GM19238 (cell line): ENCODE results near the gene GPR108.

Experiments
- DNase-seq: peaks from one replicate; pipeline ENCODE4 v3.0.0; 2011; ENCODE audit warnings: low spot score; ENCODE audit not compliant: insufficient read length

GPR108 gene

DNA sequence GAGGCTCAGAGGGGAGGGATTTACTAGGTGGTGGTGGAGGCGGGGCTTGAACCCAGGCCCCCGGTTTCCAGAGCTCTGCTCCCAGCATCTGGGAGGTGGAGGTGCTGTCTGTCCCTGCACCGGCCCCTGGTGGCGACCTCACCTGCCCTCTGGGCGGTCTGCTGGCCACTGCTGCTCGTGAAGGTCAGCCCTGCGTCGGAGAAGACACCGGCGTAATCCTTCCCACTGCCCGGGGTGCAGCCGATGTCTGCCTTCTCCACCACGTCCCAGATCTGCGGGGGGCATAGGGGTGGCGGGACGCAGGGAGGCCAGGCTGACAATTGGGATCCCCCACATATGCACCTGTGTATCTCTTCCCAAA is 29.7 kb downstream of the GPR108 start:
- no peak for DNase-seq

DNA sequence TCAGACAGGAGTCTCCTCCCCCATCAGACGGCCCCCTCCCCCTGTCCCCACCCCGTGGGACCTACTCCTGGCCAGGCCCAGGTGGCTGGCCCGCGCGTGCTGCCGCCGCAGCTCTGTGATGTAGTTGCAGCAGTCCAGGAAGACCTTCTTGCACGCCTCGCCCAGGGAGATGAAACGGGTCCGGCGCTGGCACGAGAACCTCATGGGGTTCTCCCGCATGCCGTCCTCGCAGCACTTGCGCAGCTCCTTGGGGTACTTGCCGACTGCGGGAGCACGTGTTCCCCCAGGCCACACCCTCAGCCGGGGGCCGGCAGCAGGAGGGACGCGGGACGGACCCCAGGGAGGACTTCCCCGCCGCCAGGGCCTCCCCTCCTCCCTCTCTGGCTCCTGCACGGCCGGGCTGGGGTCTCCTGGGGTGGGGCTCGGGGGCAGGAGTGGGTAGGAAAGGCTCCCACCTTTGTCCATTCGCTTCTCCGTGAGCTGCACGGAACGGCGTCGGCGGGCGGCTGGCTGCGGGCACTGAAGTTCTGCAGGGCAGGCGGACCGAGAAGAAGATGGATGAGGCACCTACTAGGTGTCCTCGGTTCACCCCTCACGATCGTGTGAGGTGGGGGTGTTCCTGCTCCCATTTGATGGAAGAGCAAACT is 30.2 kb downstream of the GPR108 start:
- DNase-seq, result no peak

DNA sequence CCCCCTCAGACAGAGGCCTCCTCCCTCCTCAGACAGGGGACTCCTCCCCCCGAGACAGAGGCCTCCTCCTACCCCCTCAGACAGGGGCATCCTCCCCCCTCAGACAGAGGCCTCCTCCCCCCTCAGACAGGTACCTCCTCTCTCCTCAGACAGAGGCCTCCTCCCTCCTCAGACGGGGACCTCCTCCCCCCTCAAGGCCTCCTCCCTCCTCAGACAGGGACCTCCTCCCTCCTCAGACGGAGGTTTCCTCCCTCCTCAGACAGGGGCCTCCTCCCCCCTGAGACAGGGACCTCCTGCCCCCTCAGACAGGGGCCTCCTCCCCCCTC is 30.8 kb downstream of the GPR108 start:
- no peak for DNase-seq

DNA sequence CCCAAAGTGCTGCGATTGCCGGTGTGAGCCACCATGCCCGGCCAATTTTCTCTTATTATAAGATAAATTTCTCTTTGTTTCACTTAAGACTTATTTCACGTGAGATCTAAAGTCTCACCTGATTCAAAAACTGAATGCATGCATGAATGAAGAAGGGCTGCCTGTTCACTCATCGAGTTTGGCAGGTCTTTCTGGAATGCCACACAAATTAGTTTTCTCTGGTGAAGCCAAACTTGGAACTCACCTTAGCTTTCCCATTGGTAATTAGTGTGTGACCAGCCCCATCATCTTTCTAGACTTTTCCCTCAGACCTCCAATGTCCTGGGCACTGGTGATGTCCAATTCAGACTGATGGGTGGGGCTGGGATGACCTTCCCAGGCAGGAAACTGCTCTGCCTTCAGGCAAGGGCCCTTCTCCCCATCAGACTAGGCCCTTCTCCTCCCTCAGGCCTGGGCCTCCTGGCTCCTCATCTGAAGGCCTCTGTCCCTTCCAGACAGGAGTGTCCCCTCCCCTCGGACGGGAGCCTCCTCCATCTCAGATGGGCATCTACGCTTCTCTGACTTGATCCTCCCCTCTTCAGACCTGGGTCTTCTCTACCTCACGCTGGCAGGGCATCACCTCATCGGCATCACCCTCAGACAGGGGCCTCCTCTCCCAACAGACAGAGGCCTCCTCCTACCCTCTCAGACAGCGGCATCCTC is 31.3 kb downstream of the GPR108 start:
- DNase-seq, result no peak

DNA sequence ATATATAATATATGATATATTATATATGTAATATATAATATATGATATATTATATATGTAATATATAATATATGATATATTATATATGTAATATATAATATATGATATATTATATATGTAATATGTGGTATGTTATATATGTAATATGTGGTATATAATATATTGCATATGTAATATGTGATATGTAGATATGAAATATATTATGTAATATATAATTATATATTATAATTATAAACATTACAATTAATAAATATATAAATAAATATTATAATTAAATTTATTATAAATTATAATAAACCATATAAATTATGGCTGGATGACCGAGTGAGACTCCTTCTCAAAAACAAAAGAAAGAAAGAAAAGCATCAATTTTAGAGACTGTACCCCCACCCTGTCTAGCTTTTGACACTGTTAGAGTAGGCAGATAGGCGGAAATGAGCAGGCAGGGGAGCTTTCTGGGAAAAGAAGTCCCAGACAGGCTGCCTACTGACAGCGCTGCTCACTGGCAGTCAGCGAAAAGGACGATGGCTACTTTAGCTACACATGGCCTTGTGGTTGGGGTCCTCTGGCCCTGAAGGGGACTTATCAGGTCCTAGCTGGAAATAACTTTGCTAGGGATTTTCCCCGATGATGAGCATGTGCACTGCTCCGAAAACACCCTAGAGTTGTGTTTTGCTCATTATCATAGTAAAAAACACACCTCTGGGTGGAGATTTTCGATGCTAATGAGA is 36.6 kb downstream of the GPR108 start:
- no peak for DNase-seq

DNA sequence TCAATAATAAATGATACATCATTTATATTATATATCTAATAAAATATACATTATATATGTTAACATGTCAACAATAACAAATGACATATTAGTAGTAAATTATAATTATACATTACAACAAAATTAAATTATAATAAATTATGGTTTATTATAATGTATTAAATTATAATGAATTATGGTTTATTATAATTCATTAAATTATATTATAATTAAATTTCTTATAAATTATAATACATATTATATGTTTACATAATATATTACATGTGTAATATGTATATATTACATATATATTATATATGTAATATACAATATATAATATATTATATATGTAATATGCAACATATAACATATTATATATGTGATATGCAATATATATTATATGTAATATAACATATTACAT is 37.4 kb downstream of the GPR108 start:
- DNase-seq, result no peak

DNA sequence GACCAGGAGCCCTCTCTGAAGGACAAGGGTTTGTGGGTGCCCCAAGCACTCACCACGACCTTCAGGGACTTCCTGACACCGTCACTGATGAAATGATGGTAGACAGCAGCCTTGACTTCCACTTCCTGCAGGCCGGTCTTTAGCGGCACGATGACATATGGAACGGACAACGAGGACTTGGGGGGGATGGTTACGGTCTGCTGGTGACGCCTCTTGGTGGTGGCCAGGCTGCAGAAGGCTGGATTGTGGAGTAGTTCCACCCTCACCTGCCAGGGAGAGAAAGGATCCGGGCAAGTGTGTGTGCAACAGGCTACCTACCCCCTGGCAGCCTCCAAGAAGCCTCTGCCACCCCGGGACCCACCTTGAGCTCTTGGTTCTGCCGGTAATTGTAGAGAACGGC is 40.1 kb downstream of the GPR108 start:
- no peak for DNase-seq

DNA sequence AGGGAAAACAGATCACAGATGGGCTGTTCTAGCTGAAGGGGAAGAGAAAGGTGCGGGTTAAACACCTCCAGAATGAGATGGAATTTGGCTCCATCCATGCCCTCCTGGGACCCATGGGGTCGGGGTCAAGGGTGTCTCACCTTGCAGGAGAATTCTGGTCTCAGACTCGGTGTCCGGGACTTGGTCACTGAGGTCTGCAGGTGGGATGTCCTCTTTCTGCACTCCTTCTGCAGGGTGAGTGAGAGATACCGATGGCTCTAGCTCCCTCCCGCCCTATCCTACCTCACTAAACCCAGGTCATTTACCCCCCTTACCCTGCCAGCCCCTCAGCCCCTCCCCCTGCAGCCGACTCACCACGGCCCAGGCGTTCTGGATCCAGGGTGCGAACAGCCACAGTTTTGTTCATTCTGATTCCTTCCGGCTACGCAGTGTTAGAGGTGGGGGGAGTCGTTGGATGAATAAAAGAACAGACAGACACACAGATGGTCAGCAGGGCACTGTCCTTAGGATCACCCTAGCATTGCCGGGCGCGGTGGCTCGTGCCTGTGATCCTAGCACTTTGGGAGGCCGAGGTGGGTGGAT is 41.0 kb downstream of the GPR108 start:
- DNase-seq, result no peak

DNA sequence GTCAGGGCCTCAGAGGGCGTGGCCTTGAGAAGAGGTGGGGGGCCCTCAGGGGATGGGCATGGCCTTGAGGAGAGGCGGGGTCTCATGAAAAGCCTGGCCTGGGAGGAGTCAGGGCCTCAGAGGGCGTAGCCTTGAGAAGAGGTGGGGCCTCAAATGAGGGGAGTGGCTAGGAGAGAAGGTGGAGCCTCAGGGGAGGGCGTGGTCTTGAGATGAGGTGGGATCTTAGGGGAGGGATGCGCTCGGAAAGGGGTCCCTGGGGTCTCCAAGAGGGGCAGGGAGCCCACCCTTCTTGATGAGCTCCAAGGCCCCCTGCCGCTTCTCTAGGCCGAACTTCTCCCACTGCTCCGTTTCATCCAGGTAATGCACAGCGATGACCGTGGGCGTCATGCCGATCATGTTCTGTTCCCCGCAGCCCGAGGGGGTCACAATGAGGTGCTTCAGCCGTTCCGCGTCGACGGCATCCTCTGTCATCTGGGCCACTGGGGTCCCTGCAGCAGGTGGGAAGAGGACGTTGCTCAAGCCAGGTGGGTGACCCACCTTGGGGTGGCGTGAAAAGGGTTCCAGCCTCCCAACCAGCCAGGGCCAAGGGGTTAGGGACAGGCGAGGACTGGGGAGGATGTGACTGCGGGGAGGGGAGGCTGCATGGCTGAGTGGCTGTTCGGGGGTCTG is 43.1 kb downstream of the GPR108 start:
- no peak for DNase-seq

DNA sequence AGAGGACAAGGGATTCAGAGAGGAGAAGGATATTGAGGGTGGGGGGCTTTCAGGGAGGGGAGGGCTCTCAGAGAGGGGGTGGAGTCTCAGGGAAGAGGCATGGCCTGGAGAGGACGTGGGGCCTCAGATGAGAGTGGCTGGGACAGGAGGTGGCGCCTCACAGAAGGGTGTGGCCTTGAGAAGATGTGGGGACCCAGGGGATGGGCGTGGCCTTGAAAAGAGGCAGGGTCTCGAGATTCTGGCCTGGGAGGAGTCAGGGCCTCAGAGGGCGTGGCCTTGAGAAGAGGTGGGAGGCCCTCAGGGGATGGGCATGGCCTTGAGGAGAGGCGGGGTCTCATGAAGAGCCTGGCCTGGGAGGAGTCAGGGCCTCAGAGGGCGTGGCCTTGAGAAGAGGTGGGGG is 43.7 kb downstream of the GPR108 start:
- no peak for DNase-seq

DNA sequence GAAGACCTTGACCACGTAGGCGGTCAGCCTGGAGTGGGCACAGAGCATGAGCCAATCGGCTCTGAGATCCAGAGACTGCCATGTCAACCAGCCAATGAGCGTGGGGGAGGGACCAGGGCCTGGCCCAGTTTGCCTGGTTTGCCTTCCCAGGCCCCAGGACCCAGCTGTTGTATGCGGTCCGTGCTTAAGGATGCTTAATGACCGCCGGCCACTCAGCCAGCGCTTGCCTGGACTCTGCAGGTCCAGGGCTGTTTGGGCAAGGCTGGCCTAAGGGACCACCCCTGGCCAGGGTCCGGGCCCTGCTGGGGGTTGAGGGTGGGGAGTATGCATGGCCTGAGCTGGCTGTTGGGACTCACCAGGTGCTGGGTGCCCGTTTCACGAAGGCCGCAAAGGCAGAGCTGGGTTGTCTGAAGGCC is 44.3 kb downstream of the GPR108 start:
- DNase-seq, result no peak

DNA sequence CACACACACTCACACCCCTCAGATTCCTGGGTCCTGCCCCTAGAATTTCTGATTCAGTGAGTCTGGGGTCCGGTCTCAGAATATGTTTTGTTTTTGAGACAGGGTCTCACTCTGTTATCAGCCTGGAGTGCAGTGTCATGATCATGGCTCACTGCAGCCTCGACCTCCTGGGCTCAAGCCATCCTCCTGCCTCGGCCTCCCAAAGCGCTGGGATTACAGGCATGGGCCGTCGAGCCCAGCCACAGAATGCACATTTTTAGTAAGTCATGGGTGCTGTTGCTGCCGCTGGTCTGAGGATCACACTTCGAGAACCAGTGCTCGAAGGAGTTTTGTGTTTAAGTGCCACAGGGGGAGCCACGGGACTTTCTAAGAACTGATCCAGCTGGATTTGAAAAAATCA is 45.4 kb downstream of the GPR108 start:
- no peak for DNase-seq

DNA sequence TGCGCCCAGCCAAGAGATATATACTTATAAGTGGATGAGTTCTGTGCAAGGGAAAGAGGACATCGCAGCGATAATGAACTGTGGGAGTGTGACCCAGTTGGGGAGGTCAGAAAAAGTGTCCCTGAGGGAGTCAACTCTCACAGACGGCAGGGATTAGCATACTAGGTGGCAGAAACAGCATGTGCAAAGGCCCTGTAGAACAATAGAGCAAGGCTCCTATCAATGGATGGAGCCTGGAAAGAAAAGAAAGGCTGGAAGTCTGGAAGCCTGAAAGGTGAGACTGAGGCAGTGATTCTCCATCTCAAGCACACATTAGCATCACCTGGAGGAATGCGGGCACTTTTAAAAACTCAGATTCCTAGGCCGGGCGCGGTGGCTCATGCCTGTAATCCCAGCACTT is 46.0 kb downstream of the GPR108 start:
- no peak for DNase-seq

DNA sequence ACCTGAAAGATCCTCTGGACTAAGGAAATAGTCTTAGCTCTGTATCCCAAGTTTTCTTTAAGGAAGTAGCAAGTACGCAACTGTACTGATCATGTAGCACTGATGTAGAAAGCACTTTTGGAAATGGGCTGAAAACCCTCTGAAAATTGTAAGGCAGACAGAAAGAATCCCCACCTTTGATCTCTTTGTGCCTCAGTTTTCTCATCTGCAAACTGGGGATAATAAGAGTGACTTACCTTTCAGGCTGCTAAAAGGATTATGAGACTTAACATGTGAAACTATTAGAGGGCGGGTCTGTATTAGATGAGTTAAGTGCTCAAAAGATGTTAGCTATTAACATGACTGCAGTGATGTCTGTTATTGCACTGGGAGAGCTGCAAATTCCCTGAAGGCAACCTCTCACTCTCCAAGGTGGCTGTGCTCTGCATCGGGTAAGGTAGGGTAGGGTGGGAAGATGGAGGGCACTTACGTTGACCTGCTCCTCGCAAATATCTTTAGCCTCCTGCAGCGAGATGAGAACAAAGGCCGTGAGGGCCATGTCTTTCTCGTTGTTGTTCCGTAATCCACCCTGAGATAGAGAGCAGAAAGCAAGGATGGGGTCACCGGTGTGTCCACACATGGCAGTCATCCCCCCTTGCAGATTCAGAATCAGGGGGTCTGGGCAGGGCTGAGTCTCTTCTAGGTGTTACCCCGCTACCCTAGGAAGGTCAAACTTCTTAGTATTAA is 47.1 kb downstream of the GPR108 start:
- DNase-seq, result no peak

DNA sequence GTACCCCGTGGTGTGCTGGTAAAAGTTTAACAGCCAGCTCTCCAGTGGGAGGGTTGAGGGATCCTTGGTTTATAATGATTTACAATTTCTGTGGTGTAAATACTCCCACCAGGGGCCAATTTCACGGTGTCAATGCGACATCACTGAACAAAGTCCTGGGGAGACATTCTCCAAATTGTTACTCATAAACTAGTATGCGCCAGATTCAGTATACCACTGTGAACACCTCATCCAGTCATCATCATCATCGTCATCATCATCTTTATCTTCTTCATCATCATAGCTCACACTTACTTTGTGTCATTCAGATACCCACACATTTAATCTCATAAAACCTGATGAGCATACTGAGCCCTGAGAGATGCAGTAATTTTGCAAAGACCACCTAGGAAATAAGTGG is 50.3 kb downstream of the GPR108 start:
- no peak for DNase-seq

DNA sequence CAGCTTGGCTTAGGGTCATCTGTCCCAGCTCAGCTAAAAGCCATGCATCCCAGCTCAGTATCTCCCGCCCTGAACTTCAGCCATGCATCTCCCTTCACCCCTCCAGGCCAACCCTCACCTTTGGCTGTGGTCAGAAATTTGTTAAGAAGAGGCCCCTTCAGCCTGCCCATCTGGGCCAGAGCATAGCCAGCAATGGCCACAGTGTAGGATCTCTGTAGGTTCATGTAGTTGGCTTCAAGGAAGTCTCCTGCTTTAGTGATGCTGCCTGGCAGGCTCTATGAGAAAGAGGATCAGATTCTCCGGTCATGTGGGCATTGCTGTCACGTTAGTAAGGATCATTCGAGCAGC is 50.8 kb downstream of the GPR108 start:
- no peak for DNase-seq

DNA sequence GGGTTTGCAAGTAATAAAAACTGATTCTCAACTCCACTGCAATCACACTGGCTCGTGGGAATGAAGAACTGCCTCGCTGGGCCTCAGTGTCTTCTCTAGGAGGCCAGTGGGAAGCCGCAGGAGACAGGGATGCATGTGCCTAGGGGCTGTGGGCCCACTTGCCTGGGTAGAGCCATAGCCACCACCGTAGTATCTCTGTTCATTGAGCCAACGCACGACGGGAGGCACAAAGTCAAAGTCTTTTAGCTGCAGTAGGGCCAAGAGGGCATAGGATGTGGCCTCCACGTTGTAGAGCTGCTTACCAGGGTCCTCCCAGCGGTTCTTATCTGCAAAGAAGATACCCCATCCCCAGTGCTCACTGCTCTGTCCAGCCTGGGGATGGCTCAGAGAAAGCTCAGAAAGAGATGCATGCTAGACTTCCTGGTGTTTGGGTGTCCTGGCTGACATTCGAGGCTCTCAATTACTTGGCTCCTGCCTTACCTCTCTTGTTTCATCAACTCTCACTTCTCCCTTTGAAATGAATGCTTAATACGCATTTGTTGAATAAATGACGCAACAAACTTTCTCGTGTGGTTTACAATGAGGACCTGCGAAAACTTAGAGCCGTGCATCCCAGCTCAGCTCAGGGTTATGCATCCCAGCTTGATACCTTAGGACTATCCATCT is 51.3 kb downstream of the GPR108 start:
- no peak for DNase-seq

DNA sequence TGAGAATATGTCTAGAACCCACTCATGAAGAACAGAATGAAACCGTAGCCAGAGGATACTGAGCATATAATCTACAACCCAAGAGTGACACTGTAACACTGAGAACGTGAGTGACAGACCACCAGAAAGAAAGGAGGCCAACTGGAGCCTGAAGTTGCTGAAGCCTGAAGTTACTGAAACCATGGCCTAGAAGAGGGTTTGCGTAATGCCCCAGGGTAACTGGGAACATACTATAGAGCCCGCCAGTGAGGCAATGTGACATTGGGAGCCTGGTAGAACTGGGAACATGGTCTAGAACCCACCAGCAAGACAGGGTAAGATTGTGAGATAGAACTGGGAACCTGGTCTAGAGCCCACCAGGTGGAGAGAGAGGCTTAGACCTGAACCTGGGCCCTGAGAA is 51.9 kb downstream of the GPR108 start:
- no peak for DNase-seq

DNA sequence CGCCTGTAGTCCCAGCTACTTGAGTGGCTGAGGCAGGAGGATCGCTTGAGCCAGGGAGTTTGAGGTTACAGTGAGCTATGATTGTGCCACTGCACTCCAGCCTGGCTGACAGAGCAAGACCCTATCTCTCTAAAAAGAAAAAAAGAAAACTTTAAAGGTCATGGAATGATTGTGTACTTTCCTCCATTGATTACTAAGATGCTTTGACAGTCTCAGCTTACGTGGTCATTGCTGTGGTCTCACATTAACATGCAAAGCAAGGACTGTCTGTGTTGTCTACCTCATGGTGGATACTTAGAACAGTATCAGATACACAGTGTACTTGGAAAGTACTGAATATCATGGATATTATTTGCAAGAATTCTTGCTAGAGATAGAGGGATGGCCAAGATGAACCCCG is 53.4 kb downstream of the GPR108 start:
- no peak for DNase-seq

DNA sequence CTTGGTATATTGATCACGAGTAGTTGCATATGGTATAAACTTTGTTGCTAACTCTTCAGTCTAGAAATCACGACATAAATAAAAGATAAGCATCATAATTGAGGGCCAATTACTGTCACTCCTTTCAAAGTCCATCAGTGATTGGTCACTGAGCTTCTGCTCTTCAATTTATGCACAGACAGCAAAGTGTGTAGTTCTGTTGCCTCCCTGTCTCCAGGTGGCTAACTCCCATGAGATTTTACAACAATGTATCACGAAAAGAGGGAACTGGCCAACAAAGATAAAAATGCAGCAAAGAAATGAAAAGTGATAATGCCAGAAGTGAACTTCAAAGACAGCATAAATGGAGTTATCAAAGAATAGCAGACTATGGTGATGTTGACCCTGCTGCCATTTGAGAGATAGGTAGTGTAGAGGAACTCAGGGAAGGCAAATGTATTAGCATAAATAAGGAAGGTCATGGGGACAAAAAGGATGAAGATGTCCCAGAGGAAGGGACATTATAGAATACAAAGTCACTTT is 54.7 kb downstream of the GPR108 start:
- DNase-seq, result no peak

DNA sequence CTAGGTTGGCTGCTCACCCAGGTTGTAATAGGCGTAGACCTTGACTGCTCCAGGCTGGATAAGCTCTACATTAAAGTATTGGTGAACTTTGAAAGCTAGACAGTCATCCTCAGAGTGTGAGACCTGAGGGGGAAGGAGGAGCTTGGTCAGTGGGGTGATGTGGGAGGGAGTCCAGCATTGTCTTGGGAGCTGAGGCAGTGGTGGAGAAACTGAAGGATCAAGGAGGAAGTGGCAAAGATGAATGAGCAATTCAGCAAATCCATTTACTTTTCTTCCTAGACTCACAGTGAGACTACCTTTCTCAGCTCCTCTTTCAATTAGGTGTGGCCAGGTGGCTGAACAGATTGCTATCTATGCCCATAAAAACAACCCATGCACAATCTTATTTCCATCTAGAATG is 57.2 kb downstream of the GPR108 start:
- DNase-seq, result no peak
